Loucy (cell line): Measurements from ENCODE around the gene CANT1.
A peak's percentile ranks its signal among the peaks of the same experiment; 100 is the strongest.

Experiments
- H2AFZ ChIP-seq: fragments of 200-600 bp; sonication (generic); 2 replicates; pipeline ENCODE4 v1.6.0; 2016; ENCODE audit warnings: antibody characterized with exemption, mild to moderate bottlenecking, low read length, moderate library complexity
- H3F3A ChIP-seq: fragments of 200-600 bp; 2 replicates; pipeline ENCODE4 v1.6.0; 2016; ENCODE audit warnings: antibody characterized with exemption, low read depth, mild to moderate bottlenecking
- H3K27me3 ChIP-seq: fragments of 200-600 bp; sonication (generic); 2 replicates; pipeline ENCODE4 v1.6.1; 2014; ENCODE audit warnings: low read length, mild to moderate bottlenecking; ENCODE audit not compliant: insufficient read depth, poor library complexity, severe bottlenecking
- H3K36me3 ChIP-seq: fragments of 200-600 bp; sonication (generic); 2 replicates; pipeline ENCODE4 v1.6.1; 2016; ENCODE audit warnings: low read length; ENCODE audit not compliant: insufficient read depth
- H3K4me1 ChIP-seq: fragments of 200-600 bp; sonication (generic); 2 replicates; pipeline ENCODE4 v1.5.1; 2014; ENCODE audit warnings: low read length, mild to moderate bottlenecking; ENCODE audit not compliant: insufficient read depth, poor library complexity, severe bottlenecking
- H3K4me2 ChIP-seq: fragments of 200-600 bp; sonication (generic); 2 replicates; pipeline ENCODE4 v1.6.0; 2014; ENCODE audit warnings: antibody characterized with exemption, low read length, low read depth, mild to moderate bottlenecking; ENCODE audit not compliant: poor library complexity, severe bottlenecking
- H3K4me3 ChIP-seq: fragments of 200-600 bp; sonication (generic); 2 replicates; pipeline ENCODE4 v1.5.1; 2014; ENCODE audit warnings: low read length, mild to moderate bottlenecking, mixed read lengths; ENCODE audit not compliant: poor library complexity, severe bottlenecking
- H3K79me2 ChIP-seq: fragments of 200-600 bp; sonication (generic); 2 replicates; pipeline ENCODE4 v1.6.1; 2014; ENCODE audit warnings: low read length; ENCODE audit not compliant: insufficient read depth
- H3K9ac ChIP-seq: fragments of 200-600 bp; sonication (generic); 2 replicates; pipeline ENCODE4 v1.6.0; 2014; ENCODE audit warnings: mild to moderate bottlenecking, low read depth, low read length, moderate library complexity; ENCODE audit not compliant: poor library complexity, severe bottlenecking
- H3K9me2 ChIP-seq: fragments of 200-600 bp; sonication (generic); replicated peaks from 2 replicates; pipeline ENCODE4 v1.6.1; 2016; ENCODE audit warnings: low read depth, low read length, mixed read lengths
- H3K9me3 ChIP-seq: fragments of 200-600 bp; sonication (generic); 2 replicates; pipeline ENCODE4 v1.6.1; 2014; ENCODE audit warnings: mild to moderate bottlenecking, antibody characterized with exemption, low read length, low read depth; ENCODE audit not compliant: insufficient read depth
- H4K20me1 ChIP-seq: fragments of 200-600 bp; sonication (generic); 2 replicates; pipeline ENCODE4 v1.6.0; 2014; ENCODE audit warnings: antibody characterized with exemption, low read length, mild to moderate bottlenecking; ENCODE audit not compliant: insufficient read depth, poor library complexity, severe bottlenecking
- EZH2phosphoT487 ChIP-seq: fragments of 200-600 bp; IDR thresholded peaks from 2 replicates; pipeline ENCODE4 v1.6.1; 2018; ENCODE audit warnings: antibody characterized with exemption, mild to moderate bottlenecking, moderate library complexity, borderline replicate concordance
- TF ChIP-seq, protein P1 (sequence below): fragments of 200-600 bp; sonication (generic); conservative IDR thresholded peaks from 2 replicates; pipeline ENCODE4 v1.5.1; 2014; ENCODE audit warnings: mild to moderate bottlenecking, antibody characterized with exemption, low read length

Gene CANT1

DNA sequence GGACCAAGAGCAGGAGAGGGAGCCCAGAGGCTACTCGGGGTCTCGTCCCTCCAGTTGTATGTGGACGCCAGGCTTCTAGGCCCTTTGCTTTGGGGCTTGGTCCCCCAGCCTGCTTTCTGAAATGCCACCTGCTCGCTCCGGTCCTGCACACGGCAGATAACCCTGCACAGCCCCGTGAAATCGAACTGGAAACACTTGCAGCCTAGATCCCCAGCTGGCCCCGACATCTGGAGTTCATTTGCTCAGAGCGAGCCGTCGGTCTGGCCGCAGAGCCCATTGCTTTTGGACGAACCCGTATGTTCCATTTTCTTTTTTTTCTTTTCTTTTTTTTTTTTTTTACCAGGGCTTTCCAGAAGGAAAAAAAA is 37.3 kb upstream of the CANT1 start:
- H2AFZ ChIP-seq: no peak overlapping the region
- no peaks in the 10 kb centered on the region for H3F3A ChIP-seq
- H3K9ac ChIP-seq: no peak overlapping the region
- no peaks in the 10 kb centered on the region for H3K4me1 ChIP-seq
- no peaks in the 10 kb centered on the region for H3K9me3 ChIP-seq
- no peaks in the 10 kb centered on the region for H4K20me1 ChIP-seq
- no peaks in the 10 kb centered on the region for H3K36me3 ChIP-seq
- no peak overlapping the region for H3K4me2 ChIP-seq
- TF ChIP-seq EZH2phosphoT487: no peak
- TF ChIP-seq, protein P1, sequence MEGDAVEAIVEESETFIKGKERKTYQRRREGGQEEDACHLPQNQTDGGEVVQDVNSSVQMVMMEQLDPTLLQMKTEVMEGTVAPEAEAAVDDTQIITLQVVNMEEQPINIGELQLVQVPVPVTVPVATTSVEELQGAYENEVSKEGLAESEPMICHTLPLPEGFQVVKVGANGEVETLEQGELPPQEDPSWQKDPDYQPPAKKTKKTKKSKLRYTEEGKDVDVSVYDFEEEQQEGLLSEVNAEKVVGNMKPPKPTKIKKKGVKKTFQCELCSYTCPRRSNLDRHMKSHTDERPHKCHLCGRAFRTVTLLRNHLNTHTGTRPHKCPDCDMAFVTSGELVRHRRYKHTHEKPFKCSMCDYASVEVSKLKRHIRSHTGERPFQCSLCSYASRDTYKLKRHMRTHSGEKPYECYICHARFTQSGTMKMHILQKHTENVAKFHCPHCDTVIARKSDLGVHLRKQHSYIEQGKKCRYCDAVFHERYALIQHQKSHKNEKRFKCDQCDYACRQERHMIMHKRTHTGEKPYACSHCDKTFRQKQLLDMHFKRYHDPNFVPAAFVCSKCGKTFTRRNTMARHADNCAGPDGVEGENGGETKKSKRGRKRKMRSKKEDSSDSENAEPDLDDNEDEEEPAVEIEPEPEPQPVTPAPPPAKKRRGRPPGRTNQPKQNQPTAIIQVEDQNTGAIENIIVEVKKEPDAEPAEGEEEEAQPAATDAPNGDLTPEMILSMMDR: no peak
- H3K27me3 ChIP-seq: no peaks in the 10 kb centered on the region
- no peaks in the 10 kb centered on the region for H3K79me2 ChIP-seq
- H3K4me3 ChIP-seq: no peak overlapping the region
- H3K9me2 ChIP-seq: no peaks in the 10 kb centered on the region

DNA sequence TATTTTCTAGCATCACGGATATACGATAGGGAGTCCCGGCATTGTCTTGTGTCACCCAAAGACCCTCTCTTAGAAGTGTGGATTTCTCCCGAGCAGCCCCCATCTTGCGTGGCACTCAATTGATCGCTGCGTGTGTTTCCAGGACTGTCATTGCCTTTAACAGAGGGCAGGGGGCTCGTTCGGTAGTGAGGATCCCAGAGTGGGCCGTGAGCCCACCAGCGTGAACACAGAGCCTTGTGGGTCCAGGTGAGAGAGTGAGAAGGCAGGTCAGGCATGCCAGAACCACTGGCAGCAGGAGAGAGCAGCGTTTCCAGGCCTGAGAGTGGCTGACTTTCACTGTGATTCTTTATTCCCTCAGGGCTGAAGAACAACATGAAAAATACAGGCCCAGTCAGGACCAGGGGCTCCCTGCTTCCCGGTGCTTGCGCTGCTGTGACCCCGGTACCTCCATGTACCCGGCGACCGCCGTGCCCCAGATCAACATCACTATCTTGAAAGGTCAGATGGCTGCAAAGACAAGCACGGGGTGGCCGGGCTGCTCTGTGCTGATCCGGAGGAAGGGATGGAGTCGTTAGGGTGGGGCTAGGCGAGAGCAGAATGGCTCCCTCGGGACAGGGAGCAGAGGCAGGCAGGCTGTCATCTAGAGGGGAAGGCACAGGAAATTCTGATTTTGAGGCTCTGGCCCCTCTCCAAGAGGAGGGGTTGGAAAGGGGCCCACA is 36.8 kb upstream of the CANT1 start:
- Histone ChIP-seq H3K36me3 (no peaks in the 10 kb centered on the region), H3F3A (no peaks in the 10 kb centered on the region), H3K79me2 (no peaks in the 10 kb centered on the region), H2AFZ (no peak overlapping the region), H3K9me2 (no peaks in the 10 kb centered on the region), H3K4me2 (no peak overlapping the region), H3K27me3 (no peaks in the 10 kb centered on the region), H3K4me1 (no peaks in the 10 kb centered on the region), H3K4me3 (no peak overlapping the region), H3K9me3 (no peaks in the 10 kb centered on the region), H3K9ac (no peak overlapping the region), H4K20me1 (no peaks in the 10 kb centered on the region)
- TF ChIP-seq EZH2phosphoT487: no peak
- TF ChIP-seq, protein P1: no peak

DNA sequence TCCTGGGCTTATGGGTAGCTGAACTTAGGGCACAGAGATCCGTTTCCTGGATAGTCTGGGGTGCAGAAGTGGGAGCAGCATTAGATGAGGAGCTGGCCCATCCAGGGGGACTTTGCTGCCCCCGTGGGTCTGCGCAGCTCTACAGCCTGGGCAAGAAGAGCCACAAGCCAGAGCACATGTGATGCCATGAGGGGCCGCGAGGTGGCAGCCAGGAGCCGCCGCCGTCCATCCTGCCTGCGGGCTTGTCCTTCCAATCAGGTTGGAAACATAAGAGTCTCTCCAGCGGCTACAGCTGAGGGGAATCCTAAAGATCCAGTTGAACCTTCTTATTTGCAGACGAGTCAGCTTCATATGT is 36.3 kb upstream of the CANT1 start:
- Histone ChIP-seq H3K36me3 (no peaks in the 10 kb centered on the region), H3K9me3 (no peaks in the 10 kb centered on the region), H3K4me1 (no peaks in the 10 kb centered on the region), H3K27me3 (no peaks in the 10 kb centered on the region), H4K20me1 (no peaks in the 10 kb centered on the region), H3K9ac (no peak overlapping the region), H3F3A (no peaks in the 10 kb centered on the region), H3K4me2 (no peak overlapping the region), H3K79me2 (no peaks in the 10 kb centered on the region), H3K9me2 (no peaks in the 10 kb centered on the region), H2AFZ (no peak overlapping the region), H3K4me3 (no peak overlapping the region)
- TF ChIP-seq EZH2phosphoT487: no peak
- TF ChIP-seq, protein P1: peak; percentile 90
